ENCODE measurements around the gene ABCC8.

Gene ABCC8

DNA sequence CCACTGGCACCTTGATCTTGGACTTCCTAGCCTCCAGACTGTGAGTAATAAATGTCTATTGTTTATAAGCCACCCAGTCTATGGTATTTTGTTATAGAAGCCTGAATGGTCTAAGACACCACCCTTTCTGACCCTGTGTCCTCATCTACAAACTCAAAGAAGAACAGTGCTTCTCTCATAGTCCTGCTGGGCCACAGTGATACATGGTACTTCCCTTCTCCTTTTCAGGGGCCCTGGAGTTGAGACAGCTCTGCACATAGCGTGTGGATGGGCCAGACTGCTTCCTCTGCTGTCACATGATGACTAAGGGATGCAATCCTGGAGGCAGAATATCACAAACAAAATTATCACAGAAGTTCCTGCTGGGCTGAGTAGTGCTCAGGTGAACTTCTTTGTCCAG, 93.2 kb downstream of the ABCC8 start:
- DNase-seq, result no peak

DNA sequence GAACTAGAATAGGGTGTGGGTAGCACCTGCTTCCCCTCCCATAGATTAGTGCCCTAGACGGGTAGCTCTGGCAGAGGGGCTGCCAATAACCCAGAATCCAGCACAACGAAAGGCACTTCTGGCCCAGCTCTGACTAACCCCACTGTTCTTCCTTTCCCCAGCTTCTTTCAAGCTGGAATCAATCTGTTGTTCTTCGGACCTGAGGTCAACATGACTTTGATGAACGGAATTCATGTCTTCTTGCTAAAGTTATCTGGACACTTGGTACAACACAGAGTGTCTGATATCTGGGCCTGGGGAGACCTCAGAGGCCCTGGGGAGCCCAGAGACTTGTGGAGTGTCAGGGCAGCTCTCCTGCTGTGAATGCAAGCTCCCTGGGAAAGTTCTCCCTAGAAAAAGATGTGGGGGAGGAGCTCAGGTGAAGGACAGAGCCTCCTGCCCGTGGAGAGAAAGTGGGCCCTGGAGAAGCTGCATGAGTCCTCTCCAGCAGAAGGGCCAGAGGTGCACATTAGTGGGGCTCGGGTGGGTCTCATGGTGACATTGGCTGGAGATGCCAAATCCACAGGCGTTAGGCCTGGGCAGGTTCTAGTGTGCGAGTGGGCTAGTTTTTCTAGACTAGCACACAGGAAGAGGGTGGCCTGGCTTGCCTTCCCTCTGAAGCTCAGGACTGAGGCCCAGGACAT, 94.5 kb downstream of the ABCC8 start:
- DNase-seq, result no peak

DNA sequence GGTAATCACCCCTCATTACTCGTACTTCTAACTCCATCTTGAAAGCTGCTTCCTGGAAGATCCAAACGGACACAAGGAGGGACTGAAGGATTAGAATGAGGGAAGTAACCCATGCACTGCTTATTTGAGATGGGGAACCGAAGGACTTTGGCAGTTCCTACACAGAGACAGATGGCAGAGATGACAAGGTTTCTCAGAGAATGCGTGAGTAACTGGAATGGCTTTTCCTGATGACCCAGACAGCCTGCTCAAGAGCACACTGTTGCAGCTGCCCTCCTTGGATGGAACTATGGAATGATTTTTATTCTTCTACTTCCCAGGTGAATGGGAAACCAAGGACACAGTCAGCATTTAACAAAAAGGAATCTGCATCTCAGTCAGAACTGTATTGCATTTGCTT, 95.5 kb downstream of the ABCC8 start:
- no peak for DNase-seq

DNA sequence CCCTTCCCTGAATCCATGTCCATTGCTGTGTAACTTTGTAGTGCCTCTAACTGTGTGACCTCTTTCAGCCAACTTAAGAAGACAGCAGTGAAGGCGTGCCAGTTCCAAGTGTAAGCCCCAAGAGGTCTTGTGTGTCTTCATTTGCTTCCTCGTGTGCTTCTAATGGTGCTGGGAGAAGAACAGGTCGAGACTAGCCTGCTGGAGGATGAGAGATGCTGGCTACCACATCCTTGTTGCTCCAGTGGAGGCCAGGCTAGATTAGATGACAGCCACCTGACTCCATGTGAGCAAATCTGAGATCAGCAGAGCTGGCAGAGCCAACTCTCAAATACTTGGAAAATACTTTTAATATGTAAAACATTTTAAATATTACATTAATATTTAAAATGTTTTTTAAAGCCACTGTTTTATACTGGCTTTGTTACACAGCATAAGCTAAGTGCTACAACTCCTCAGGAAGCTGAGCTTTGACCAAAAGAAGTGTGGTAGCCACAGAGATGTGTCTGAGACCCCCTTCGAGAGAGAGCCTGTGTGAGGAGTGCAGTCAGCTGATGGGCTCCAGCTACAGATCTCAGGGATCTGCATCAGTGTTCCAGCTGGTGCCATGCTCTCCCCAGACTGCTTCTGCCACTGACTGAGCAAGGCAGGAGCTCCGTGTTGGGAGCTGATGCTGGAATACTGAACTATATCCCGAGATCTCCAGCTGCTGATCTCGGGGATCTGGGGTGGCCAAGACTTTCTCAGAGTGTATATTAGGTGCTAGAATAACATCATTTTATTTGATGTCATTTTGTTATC, 97.1 kb downstream of the ABCC8 start:
- no peak for DNase-seq

DNA sequence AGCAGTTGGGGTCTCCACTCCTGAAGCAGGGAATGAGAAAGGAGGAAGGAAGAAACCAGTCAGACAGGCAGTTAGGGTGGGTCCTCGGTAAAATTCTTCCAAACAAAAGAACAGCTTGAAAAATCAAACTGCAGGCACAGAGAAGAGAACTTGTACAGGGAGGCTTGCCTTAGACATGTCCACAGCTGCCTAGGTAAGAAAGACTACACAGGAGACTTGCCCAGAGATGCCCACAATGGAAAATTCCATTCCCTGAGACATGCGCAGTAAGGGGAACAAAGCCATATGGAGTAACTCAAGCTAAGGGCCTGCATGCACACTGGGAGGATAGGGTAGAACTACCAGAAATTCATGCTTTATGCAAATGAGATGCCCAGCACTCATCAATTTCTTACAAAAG, 98.0 kb downstream of the ABCC8 start:
- no peak for DNase-seq

DNA sequence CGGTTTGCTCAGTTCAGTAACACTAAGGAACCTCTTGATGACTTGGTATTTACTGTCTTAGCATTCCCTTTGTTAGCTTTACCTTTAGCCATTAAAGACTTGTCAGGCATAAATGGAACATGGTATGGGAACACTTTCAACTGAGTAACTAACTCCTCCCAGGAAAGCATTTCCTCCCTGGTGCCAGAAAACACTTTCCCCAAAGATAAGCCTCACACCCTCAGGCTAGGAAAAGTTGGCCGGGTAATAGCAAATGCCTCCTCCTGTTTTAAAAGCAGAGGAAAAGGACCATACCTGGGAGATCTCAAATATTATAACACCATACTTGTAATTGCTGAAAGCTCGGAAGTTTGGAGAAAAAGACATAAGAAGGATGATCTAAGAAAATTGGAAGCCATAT, 100.2 kb downstream of the ABCC8 start:
- no peak for DNase-seq

DNA sequence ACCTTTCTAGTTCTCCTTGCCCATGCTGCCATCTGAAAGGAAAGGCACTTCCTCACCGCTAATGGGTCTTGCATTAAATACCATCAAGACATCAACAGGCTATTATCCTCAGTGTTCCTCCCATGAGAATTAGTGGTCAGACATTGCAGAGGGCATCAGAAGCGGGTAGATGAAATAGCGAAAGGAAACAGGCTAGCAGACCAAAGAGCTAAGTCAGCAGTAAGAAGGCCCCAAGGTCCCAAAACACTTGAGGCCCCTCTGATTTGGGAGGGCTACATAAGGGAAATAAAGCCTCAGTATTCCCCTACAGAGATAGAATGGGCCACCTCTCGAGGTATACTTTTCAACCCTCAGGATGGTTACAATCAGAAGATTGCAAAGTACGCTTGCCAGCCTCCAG, 101.1 kb downstream of the ABCC8 start:
- no peak for DNase-seq

DNA sequence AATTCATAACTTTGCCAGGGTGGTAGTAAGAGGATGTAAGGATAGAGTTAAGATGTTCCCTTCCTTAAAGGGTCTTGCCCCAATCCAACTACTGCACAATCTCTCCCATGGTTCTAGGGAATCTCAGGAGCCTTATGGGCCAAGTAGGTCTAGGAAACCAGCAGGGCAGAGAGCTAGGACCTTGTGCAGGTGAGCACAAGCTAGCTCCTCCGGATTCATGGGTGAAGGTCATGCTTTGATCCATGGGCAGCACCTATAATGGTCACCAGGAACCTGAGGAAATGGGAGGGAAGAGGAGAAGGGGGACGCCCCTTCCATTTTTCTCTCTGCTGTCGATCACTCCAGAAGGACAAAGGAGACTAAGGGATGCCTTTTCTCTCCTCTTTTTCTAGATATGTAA, 105.0 kb downstream of the ABCC8 start:
- no peak for DNase-seq

DNA sequence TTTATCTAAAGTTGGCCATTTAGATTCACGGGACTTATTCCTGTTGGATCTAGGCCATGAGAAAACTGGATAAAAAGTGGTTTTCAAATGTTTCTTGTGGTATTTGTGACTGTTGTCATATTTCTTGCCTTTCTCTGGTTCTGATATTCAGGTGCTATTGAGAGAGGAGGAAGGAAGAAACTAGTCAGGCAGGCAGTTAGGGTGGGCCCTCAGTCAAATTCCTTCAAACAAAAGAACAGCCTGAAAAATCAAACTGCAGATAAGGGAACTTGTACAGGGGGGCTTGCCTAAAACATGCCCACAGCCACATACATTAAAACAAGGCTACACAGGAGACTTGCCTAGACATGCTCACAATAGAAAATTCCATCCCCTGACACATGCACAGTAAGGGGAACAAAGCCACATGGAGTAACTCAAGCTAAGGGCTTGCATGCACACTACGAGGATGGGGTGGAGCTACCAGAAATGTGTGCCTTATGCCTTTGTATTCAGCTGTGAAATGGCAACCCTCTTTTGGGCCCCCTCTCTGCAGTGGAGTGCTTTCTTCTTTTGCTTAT, 106.9 kb downstream of the ABCC8 start:
- no peak for DNase-seq

DNA sequence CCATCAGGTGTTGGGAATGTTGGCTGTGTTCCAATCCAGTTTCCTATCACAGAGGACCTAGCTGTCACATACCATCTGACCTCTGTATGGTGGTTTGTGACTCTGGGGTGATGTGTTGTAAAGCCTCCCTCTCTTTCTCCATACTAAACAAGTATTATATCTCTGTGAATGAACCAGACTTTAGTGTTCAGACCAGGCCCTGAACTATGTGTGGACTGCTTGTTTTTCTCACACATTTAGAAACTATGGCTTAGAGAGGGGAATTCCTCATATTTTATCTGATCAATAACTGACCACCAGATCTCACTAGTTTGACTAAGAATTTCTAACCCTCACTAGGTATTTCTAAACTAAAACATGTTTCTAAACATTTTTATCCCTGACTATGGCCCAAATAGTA, 107.6 kb downstream of the ABCC8 start:
- no peak for DNase-seq

DNA sequence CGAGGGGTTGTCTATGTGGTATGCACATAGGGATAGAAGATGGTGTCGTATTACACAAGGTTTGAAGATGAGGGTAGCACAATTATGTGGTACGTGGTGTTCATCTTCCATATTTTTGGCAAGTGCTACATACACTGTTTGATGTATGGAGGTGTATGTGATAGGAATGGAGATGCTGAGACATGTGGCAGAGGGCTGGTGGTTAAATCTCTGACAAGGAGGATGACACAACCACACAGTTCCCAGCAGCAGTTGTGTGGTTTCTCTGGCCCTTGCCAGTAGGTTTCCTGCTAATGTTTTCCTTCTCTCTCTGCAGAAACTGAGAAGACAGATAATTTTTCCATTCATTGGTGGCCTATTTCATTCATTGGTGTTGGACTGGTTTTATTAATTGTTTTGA, 108.1 kb downstream of the ABCC8 start:
- no peak for DNase-seq

DNA sequence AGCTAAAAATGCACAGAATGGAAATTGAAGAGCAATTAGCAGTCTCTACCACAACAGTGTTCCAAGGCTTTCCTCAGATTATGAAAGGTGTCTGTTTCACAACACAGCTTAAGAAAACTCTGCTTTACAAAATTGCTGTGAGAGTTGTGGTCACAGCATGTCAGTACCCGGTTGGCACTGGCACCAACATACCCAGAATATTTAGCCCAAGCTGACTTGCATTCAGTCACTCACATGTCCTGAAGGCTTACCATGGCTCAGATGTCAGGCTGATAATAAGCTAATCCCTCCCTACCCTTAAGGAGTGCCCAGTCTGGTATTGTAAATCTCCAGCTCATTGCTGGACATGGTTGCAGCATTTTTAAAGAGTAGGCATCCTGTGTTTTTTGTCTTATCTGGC, 110.2 kb downstream of the ABCC8 start:
- DNase-seq, result no peak

DNA sequence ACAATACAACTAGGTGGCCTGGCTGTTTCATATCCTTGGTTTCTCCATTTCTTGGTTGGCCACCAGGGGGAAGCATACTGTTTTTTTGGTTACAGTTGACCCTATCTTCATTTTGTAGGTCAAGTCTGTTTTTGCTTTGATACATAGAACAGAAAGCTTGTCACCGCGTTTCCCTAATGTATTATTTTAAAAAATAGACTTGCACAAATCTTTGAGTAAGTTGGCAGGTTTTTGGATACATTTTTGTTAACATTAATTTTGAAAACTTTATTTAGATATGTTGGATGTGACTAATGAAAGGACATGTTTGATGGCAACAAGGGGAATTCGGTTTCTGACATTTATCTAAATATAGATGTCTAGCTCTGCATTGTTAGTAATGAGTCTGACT, 122.0 kb downstream of the ABCC8 start:
- peak; percentile 73 for DNase-seq

DNA sequence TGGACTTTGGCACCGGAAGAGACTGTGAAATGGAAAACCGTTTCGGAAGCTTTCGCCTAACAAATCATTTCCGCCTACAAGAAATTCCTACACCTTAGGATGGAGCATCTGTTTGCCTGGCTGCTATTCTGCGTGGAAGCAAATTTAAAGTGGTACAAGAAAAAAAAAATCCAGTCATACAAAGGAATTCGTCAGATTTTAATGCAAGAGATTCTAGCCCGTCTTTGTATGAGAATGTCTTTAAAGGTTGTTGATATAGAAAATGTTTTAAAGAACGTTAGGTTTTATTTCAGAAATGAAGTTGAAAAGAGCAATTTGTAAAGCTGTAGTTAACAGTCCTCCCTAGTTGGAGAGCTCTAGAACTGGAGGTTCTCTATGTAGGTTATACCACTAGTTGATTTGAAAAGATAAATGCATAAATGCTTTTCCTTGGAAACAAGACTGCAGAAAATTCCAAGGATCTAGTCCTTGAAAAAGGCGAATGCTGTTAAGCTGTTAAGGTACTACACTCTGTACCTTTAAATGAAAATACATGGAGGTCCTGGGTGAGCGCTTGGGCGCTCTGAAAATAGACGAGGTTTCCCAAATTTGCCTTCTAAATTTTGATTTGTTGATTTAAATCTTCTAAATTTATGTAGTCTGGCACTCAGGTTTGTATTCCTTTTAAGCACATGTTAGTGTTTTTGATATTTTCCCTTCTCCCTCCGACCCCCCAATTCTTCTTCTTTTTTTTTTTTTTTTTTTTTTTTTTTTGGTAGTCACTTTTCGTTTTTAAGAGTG, 122.6 kb downstream of the ABCC8 start:
- no peak for DNase-seq

DNA sequence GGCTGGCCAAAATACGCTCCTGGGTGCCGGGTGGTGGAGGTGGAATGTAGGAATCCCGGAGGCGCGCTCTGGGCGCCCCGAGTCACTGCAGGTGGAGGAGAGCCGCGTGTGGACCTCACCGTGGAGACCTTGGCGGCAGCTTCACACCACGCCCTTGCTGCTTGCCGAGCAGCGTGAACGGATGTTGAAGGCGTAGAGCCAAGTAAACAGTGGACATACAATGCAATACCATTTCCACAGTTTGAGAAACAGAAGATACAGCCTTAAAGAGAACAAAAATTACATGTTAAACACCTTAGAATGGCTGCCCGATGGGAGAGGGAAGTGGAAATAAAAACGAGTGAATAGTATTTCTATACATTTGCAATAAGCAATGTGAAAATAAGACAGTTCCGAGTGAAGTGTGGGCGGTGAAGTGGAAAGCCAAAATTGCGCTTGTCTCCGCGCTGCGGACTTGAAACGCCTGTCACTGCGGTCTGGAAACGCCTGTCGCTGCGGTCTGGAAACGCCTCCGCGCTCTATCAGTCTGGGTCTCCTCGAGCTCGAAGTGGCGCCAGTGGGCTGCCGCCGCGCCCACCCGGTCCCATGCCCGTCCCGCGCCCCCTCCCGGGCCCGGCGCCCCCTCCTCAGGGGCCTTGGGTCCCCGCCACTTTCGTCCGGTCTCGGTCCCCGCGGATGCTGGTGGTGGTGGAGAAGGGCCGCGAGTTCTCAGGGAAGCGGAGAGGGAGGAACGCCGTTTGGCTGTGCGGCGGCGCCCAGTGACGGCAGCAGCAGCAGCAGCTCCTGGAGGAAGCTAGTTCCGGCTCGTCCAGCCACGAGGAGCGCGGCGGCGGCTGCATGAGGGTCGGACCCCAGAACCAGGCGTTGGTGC, 123.5 kb downstream of the ABCC8 start:
- DNase-seq, result peak; percentile 46

DNA sequence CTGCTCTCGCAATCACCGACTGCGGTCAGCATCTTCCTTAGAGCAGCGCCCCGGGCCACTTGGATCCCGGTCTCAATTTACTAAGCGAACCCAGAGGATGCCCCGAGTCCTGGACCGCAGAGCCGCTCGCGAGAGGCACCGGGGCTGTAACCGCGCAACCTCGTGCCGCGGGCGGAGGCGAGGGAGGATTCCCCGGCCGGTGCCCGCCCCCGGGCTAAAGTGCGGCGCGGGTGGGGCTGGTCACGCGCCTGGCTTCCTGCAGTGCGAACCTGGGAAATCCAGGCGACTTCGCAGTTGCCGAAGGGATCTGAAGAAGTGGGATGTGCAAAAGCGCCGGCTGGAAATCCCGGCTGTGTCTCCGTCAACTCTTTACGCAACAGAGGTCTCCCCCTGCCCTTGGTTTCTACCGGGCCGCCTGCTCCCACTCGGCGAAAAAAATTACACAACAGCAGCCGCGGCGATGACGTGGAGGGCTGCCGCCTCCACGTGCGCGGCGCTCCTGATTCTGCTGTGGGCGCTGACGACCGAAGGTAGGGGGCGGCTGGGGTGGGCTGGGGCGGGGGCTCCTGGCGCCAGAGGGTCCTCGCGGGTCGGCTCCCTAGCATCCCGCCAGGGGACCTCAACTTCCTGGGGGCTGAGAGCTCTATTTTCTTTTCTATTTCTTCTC, 125.0 kb downstream of the ABCC8 start, which contains the start of gene NCR3LG1:
NCR3LG1 (plus strand) TSS at position 291 of the 667 bp plus-strand sequence; CDS start at position 461, 170 bp downstream.
- peak; percentile 69 for DNase-seq

DNA sequence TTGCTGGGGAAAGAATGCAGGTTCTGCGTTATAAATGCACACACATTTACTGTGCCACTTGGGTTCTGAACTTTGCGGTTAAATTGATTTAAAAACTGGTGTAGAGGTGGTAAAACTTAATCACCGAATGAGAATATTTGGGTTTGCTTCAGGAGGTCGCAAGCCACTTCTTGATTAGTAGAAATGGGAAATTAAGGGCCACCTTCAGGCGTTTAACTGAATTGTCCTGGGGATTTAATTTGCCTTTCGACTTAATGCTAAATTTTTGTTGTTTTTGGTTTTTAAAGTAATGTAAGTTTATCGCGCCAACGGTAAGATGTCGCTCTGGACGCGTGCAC, 125.5 kb downstream of the ABCC8 start:
- DNase-seq, result no peak

DNA sequence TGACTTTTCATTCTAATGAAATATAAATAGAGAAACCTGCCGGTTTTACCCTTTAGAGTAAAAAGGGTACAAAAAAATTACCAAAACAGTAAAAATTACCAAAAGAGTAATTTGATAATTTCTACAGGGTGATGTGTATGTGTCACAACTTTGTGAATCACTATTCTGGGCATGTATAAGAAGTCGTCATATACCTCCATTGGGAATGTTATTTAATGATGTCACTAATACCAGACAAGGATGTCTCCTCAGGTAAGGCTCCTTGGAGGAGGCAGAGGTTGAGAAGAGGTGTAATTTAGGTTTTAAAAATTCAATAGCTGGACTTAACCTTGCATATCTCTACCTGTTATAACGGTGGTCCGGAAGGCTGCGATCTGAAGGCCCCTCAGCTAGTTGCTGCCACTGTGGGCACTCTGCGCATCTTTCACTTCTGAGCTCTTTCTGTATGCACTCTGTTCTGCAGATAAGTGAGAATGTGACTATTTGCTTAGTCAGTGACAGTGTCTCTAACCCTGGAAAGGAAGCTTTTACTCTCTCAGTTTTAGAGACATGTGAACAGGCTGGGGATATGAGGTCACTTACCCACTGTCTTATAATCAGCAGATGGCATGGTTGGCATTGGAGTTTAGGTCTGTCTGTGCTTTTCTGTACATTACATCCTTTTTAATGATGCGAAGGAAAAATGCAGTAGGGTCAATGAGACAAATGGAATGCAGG, 126.0 kb downstream of the ABCC8 start:
- DNase-seq, result no peak

DNA sequence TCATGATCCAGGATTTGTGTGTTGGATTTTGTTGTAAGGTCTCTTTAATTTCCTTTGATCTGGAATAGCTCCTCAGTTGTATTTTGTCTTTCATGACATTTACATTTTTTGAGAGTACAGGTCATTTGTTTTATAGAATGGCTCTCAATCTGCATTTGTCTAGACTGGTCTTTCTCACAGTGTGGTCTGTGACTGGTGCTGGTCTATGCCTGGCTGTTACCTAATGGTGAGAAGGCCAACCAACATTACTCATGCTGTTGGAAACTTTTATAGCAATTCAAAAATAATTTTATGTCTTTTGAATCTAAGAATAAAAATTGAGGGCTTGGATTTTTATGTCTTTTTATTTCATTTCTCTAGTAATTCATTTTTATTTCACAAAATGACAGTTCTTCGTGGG, 129.0 kb downstream of the ABCC8 start:
- no peak for DNase-seq

DNA sequence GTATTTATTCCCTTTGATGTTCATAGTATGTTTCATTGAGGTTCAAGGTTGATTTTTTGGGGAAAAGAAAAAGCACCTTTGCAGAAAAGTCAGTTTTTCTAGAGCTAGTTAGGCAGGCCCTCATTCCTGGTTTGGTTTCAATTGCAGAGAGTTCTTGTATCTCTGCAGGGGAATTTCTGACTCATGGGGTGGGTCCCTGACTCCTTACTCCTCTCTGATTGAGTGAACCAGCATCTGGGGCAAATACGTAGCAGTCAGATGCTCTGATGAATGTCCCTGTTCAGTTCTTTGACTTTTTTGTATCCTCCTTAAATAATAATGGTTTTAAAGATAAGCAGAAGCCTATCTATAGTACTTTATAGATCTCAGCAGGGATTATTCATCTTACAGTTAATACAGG, 132.7 kb downstream of the ABCC8 start:
- no peak for DNase-seq

DNA sequence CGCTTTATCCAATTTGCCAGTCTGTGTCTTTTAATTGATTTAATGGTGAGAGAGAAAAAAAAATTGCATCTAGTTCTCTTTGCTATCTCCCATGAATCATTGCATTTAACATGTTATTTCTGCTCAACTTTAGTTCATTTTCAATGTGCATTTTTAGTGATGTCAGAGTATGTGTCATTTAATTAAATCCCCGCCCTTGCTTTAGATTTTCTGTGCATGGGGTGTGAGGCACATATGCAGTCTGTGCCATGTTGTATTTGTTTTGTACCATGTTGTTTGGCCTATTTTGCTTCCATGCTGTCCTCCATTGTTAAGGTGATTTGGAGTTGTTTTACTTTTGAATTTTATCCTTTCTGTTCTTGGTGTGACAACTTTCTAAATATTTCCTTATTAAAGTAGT, 133.4 kb downstream of the ABCC8 start:
- no peak for DNase-seq

All from CD4-positive, alpha-beta T cell treated with Interleukin-6 for 4 hours (primary cell).